GM13977 (cell line): ENCODE results near the gene NMRAL1.

Experiments
- DNase-seq: peaks from one replicate; pipeline ENCODE4 v3.0.0; 2012; ENCODE audit warnings: low spot score
- CTCF ChIP-seq: IDR thresholded peaks from 2 replicates; pipeline ENCODE4 v1.5.1; 2012; ENCODE audit warnings: mild to moderate bottlenecking, control low read depth; ENCODE audit not compliant: insufficient read depth; ENCODE audit errors: extremely low read depth, missing control alignments
- in situ Hi-C: fragments of 300-500 bp; cut with MboI; formaldehyde crosslinking; loops from one replicate; pipeline ENCODE4 v1.12.0; 2022; ENCODE audit warnings: low sequenced_read_pairs, low pct_unique_long_range_greater_than_20kb, mixed read lengths, inconsistent platforms; ENCODE audit not compliant: unreplicated experiment

The NMRAL1 gene

DNA sequence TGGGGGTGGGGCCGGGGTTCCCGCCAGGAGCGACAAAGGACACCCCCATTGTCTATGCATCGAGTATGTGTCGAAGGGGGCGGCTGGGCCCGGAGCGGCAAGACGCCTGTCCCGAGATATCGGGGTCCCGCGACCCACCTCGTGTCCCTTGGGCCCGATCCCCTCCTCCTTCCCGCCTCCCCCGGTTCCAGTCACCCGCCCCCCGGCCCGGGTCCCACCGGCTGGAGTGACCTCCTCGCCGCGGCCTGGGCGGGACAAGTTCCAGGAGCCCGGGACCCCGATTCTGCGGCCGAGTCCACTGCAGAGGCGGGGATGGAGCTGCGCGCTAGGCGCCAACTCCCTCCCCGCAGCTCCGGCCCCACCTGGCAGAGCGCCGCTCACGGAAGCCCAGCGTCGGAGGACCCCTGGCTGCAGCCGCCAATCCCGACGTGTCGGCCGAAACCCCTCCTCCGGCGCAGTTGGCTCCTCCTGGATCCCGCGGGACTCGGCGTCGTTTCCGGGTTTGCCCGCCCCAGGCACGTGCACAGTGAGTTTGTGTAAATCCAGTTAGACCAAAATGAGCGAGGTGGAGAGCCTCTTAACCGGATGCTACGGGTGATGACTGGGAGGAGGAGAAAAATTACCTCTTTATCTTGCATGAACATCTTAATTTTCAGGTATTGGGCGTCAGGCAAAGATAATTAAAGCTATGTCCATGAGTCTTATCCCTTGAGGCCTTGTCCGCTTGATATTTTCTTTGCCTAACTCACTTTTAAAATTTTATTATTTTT lies at the start of gene NMRAL1:
NMRAL1 (minus strand) TSS at position 434 of the 770 bp plus-strand sequence. CDS start 493 bp downstream, outside the sequence.
- in situ Hi-C loops, result no loop called here
- peak; percentile 95 for DNase-seq
- peak; percentile 11 for TF ChIP-seq CTCF

DNA sequence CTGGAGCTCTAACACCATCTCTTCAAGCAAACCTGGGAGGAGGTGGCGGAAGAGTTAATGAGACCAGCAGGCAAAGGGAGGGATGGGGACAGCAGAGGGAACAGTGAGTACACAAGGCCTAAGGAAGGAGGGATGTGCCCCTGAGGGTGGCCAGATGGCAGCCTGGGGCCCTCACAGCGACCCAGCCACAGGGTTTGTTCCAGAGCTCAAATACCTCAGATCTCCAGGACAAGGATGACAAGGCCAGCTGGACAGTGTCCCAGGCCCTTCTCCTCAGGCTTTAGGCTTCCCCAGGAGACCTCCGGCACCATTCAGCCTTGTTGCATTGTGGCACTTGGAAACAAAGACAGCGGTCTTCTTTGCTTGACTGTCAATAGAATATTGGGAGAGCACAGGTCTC lies 49.3 kb upstream of the NMRAL1 start:
- TF ChIP-seq CTCF, result no peak
- in situ Hi-C loops, result no loop called here
- DNase-seq, result no peak

GRCh38 chr16:4522051-4522581 lies 47.7 kb upstream of the NMRAL1 start:
- in situ Hi-C loops, result no loop called here
- DNase-seq, result no peak
- no peak for TF ChIP-seq CTCF

DNA sequence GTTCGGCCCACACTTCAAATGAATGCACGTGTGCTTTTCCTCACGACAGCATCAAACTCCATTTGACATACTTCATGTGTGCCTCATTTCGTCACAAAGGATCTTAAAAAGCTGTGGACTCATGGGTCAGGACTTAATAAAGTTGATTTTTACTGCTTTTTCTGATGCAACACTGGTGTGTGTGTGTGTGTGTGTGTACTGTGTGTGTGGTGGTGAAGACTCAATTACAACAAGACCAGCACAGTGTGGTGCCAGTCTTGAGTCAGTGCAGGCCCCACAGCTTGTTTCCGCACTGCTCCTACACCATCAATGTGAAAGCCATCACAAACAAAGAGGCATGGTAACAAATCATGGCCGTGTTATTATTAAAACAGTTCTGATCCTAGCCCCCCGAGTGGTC lies 46.5 kb upstream of the NMRAL1 start:
- in situ Hi-C loops, result no loop called here
- DNase-seq, result no peak
- no peak for TF ChIP-seq CTCF

- no peak for TF ChIP-seq CTCF
- no peak for DNase-seq
- in situ Hi-C loops, result no loop called here
These were observed 45.0 kb upstream of the NMRAL1 start for GRCh38 chr16:4519274-4520058.

DNA sequence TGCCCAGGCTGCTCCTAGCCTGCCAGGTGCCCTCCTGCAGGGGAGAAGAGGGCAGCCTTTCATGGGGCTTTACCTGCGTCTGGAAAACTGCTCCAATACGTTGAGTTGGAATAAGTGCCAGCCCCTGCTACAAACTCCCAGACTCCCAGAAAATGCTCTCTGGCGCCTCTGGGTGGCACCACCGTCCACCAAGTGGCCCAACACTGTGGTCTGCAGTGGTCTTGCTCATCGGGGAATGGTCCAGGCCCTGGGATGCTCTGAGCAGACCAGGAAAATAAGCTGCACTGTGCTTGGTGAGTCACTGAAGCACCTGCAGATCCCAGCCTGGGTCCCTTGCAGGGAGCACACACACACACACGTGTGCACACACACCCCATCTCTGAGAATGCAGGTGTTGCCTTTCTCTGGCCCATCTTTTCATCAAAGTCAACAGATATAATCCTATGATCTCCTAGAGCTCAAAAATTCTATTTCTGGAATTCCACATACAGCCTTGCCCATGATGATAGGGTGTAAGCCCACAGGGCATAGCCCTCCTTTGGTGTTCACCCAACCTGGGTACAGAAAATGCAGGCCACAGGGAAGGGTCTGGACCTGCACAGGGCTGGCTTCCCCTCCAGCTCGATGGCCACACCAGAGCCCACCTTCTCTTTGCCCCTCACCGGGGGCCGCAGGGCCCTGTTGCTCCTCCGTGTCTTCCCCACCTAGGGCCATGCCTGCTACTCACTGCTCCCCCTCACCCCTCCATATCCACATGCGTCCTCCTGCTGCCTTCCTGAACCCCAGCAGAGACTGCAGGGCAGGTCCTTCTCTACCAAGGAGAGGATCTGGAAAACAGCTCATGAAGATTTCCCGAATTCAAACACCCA lies 43.6 kb upstream of the NMRAL1 start:
- DNase-seq, result no peak
- peak; percentile 60 for TF ChIP-seq CTCF
- in situ Hi-C loops, result no loop called here
